ENCODE data around the gene CHRNA5. TPM values are rescaled to one million over a fixed set of nuclear protein-coding genes. Genes with fewer than 3 reads are reported as not detected.
"Not testable (repeated sequence)": the region's sequence is repeated elsewhere in the genome, so short reads cannot be mapped to it uniquely, and the experiment has no call there.

The CHRNA5 gene
- total RNA-seq, 1 donor from 2014 or later: 4.8 TPM

GRCh38 chr15:78565951-78566774 is 843 bp downstream of the CHRNA5 start:
- DNase-seq: no peak

GRCh38 chr15:78567531-78567930 is 2.2 kb downstream of the CHRNA5 start:
- no peak for DNase-seq

GRCh38 chr15:78570710-78571109 is 5.4 kb downstream of the CHRNA5 start:
- no peak for DNase-seq

GRCh38 chr15:78571382-78571781 is 6.1 kb downstream of the CHRNA5 start:
- no peak for DNase-seq

- no peak for DNase-seq
Observed at GRCh38 chr15:78573416-78573815, 8.1 kb downstream of the CHRNA5 start.

GRCh38 chr15:78574944-78575343 is 9.6 kb downstream of the CHRNA5 start:
- DNase-seq: no peak

- no peak for DNase-seq
Observed at GRCh38 chr15:78597583-78597982, 32.3 kb downstream of the CHRNA5 start.

GRCh38 chr15:78598348-78598747 is 33.0 kb downstream of the CHRNA5 start:
- no peak for DNase-seq

- no peak for DNase-seq
Observed at GRCh38 chr15:78599189-78599588, 33.9 kb downstream of the CHRNA5 start.

GRCh38 chr15:78603467-78603866 is 38.1 kb downstream of the CHRNA5 start:
- DNase-seq: no peak

GRCh38 chr15:78604420-78604819 is 39.1 kb downstream of the CHRNA5 start:
- no peak for DNase-seq

- no peak for DNase-seq
Observed at GRCh38 chr15:78605201-78605600, 39.9 kb downstream of the CHRNA5 start.

- DNase-seq: no peak
Observed at GRCh38 chr15:78605680-78606079, 40.4 kb downstream of the CHRNA5 start.

GRCh38 chr15:78609551-78609950 is 44.2 kb downstream of the CHRNA5 start:
- not testable (repeated sequence) for DNase-seq

- no peak for DNase-seq
Observed at GRCh38 chr15:78614021-78614420, 48.7 kb downstream of the CHRNA5 start.

GRCh38 chr15:78615151-78615589 is 49.9 kb downstream of the CHRNA5 start:
- no peak for DNase-seq

GRCh38 chr15:78616506-78616905 is 51.2 kb downstream of the CHRNA5 start:
- no peak for DNase-seq

GRCh38 chr15:78617076-78617475 is 51.8 kb downstream of the CHRNA5 start:
- DNase-seq: no peak

- DNase-seq: no peak
Observed at GRCh38 chr15:78617516-78617915, 52.2 kb downstream of the CHRNA5 start.

- no peak for DNase-seq
Observed at GRCh38 chr15:78618064-78618463, 52.7 kb downstream of the CHRNA5 start.

GRCh38 chr15:78618490-78618934 is 53.2 kb downstream of the CHRNA5 start:
- peak; percentile 70 for DNase-seq

GRCh38 chr15:78619022-78619950 is 54.0 kb downstream of the CHRNA5 start:
- DNase-seq: no peak

GRCh38 chr15:78620021-78620526 is 54.8 kb downstream of the CHRNA5 start:
- DNase-seq: no peak
